Uterus (tissue), 4 donors: ENCODE measurements around the gene MYOZ1. TPM values are rescaled to one million over a fixed set of nuclear protein-coding genes. Genes with fewer than 3 reads are reported as not detected.
A peak's percentile ranks its signal among the peaks of the same experiment; 100 is the strongest.
"Not testable (repeated sequence)": the region's sequence is repeated elsewhere in the genome, so short reads cannot be mapped to it uniquely, and the experiment has no call there.

Source experiments
- DNase-seq, 2 donors: peaks; one replicate each; pipeline ENCODE4 v3.0.0-alpha.2; 2019 to 2020
- H3K27ac ChIP-seq, 2 donors: fragments of 200-600 bp; sonication (generic); 1 replicate in 1 of 2; 2 replicates in 1 of 2; pipeline ENCODE4 v1.5.1; 2016 to 2018
- H3K27me3 ChIP-seq, 2 donors: fragments of 200-600 bp; sonication (generic); one replicate each; pipeline ENCODE4 v1.5.1; 2018 to 2019; ENCODE audit warnings: control low read depth in 1 of 2
- H3K36me3 ChIP-seq, 2 donors: fragments of 200-600 bp; sonication (generic); one replicate each; pipeline ENCODE4 v1.5.1; 2019; ENCODE audit warnings: control low read depth in 1 of 2
- H3K4me1 ChIP-seq, 2 donors: fragments of 200-600 bp; sonication (generic); one replicate each; pipeline ENCODE4 v1.5.1; 2018 to 2019; ENCODE audit warnings: control low read depth in 1 of 2
- H3K4me3 ChIP-seq, 2 donors: fragments of 200-600 bp; sonication (generic); 1 replicate in 1 of 2; 2 replicates in 1 of 2; pipeline ENCODE4 v1.5.1; 2018 to 2019; ENCODE audit warnings: mild to moderate bottlenecking in 1 of 2
- H3K9me3 ChIP-seq, 2 donors: fragments of 200-600 bp; sonication (generic); one replicate each; pipeline ENCODE4 v1.5.1; 2019; ENCODE audit warnings: control low read depth in 1 of 2
- POLR2A ChIP-seq, 2 donors: fragments of 450-650 bp; IDR thresholded peaks; one replicate each; pipeline ENCODE4 v1.6.1; 2016; ENCODE audit warnings: antibody characterized with exemption in 2 of 2, mild to moderate bottlenecking in 1 of 2, moderate library complexity in 1 of 2
- intact Hi-C: fragments of 100-400 bp; cut with DNase I; formaldehyde crosslinking; loops from one replicate; pipeline ENCODE4 v1.15.1; 2023; ENCODE audit warnings: low total_unique reads
- total RNA-seq, 4 donors: library from RNA; depleted of rRNA in 3 of 4; stranded (reverse); fragments of >200 nt in 3 of 4; gene quantifications; one replicate each; pipeline versions ENCODE4 v1.1.0 to v1.2.4, GENCODE V29; 2014 to 2023
- TF ChIP-seq, protein P1 (sequence below), 4 experiments: fragments of 200-600 bp in 2 of 4; fragments of 450-650 bp in 2 of 4; sonication (generic) in 2 of 4; IDR thresholded peaks; one replicate each; pipeline ENCODE4 v1.5.1; 2016 to 2019; ENCODE audit warnings: antibody characterized with exemption in 4 of 4, mild to moderate bottlenecking in 2 of 4, moderate library complexity in 1 of 4
- donor health status: DM: yes; HTN: yes; CAD: no.

MYOZ1 gene
- total RNA-seq, 4 donors from 2014 or later, result 1.6 to 1.7 TPM; not detected in 2

DNA sequence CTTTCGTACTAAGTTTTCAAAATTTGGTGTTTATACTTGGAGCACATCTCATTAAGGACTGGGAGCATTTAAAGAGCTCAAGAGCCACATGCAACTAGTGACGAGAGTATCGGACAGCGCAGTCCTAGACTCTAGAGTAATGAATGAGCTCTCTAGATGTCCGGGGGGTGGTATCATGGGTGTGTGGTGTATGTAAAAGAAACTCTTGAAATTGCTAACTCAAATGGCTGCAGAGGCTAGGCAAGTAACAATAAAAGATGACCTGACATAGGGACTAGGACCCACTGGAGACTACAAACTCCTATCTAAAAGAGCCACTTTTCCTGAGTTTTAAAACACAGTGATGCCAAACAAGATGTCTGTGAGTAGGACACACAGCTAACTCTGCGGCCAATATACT lies 14.0 kb downstream of the MYOZ1 start:
- Histone ChIP-seq H3K27me3 (no peaks in the 10 kb centered on the region), H3K4me3 (no peak overlapping the region), H3K36me3 (no peaks in the 10 kb centered on the region), H3K27ac (no peak overlapping the region), H3K4me1 (no peaks in the 10 kb centered on the region), H3K9me3 (no peaks in the 10 kb centered on the region)
- no peak for DNase-seq
- intact Hi-C loops, result no loop called here
- TF ChIP-seq, protein P1, sequence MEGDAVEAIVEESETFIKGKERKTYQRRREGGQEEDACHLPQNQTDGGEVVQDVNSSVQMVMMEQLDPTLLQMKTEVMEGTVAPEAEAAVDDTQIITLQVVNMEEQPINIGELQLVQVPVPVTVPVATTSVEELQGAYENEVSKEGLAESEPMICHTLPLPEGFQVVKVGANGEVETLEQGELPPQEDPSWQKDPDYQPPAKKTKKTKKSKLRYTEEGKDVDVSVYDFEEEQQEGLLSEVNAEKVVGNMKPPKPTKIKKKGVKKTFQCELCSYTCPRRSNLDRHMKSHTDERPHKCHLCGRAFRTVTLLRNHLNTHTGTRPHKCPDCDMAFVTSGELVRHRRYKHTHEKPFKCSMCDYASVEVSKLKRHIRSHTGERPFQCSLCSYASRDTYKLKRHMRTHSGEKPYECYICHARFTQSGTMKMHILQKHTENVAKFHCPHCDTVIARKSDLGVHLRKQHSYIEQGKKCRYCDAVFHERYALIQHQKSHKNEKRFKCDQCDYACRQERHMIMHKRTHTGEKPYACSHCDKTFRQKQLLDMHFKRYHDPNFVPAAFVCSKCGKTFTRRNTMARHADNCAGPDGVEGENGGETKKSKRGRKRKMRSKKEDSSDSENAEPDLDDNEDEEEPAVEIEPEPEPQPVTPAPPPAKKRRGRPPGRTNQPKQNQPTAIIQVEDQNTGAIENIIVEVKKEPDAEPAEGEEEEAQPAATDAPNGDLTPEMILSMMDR (IDR thresholded peaks at IDR 0.05), result no peak
- no peak for TF ChIP-seq POLR2A (IDR thresholded peaks at IDR 0.05)

DNA sequence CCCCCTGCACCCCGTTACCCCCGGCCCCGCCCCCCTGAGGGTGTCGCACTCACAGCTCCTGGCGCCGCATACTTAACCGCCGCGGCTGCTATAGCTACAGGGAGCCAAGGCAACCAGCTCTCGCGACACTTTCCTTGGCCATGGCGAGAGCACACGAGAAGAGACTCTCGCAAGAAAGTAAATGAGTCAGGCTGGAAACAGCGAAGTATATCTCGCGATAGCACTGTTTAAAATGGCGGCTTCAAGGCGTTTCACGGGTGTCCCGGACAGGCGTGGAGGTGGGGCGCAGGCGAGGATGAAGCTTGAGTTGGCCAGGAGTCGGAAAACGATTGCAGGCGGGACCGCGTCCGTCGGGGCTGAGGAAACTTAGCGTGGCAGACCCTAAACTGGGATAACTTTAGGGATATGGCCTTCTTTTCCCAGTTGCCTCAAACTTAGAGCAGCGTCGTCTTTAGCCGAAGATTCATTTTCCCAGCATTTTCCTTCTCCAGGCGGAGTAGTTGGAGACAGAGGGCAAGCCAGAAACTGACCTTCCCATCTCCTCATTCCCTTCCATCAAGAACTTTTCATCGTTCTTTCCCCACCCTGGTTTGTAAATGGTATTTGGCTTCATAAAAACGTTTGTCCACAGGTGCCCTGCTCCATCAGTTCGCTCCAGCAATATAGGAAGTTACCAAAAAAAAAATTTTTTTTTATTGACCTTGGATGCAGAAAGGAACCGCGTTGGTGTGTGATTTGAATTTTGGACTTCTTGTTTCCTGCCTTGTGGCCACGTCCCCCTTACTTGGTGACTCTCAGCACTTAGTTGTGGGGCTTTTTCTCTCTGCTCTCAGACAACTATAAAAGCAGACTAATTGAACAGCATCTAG lies 15.2 kb downstream of the MYOZ1 start:
- H3K27me3 ChIP-seq, result no peaks in the 10 kb centered on the region
- no peaks in the 10 kb centered on the region for H3K36me3 ChIP-seq
- intact Hi-C loops, result no loop called here
- TF ChIP-seq, protein P1 (IDR thresholded peaks at IDR 0.05), result peak in 1 of 4 experiments; percentile 16
- peak; percentile 52 to 69 for TF ChIP-seq POLR2A (IDR thresholded peaks at IDR 0.05)
- H3K4me3 ChIP-seq, result peak overlapping the region; percentile 67 to 92
- peak; percentile 91 to 96 for DNase-seq
- H3K27ac ChIP-seq, result peak overlapping the region; percentile 72 to 81
- H3K9me3 ChIP-seq, result no peaks in the 10 kb centered on the region
- no peaks in the 10 kb centered on the region for H3K4me1 ChIP-seq

- Histone ChIP-seq H3K27me3 (no peaks in the 10 kb centered on the region), H3K4me3 (peak overlapping the region; percentile 67 to 92), H3K4me1 (no peaks in the 10 kb centered on the region), H3K36me3 (no peaks in the 10 kb centered on the region), H3K9me3 (no peaks in the 10 kb centered on the region), H3K27ac (peak overlapping the region; percentile 72 to 81)
- no peak for DNase-seq
- intact Hi-C loops, result no loop called here
- TF ChIP-seq, protein P1 (IDR thresholded peaks at IDR 0.05), result no peak
- no peak for TF ChIP-seq POLR2A (IDR thresholded peaks at IDR 0.05)
These were observed 16.0 kb downstream of the MYOZ1 start for GRCh38 chr10:73625004-73625883.

DNA sequence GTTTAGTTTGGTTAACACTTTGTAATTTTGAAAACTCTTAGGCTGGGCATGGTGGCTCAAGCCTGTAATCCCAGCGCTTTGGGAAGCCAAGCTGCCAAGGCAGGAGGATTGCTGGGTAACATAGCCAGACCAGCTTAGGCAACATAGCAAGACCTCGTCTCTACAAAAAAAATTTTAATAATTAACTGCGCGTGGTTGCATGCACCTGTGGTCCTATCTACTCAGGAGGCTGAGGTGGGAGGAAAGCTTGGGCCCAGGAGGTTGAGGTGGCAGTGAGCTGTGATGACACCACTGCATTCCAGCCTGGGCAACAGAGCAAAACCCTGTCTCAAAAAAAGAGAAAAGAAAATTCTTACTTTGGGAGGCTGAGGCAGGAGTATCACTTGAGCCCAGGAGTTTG lies 18.2 kb downstream of the MYOZ1 start:
- Histone ChIP-seq H3K27me3 (no peaks in the 10 kb centered on the region), H3K4me3 (no peak overlapping the region), H3K27ac (no peak overlapping the region), H3K9me3 (no peaks in the 10 kb centered on the region), H3K4me1 (no peaks in the 10 kb centered on the region), H3K36me3 (no peaks in the 10 kb centered on the region)
- no peak for DNase-seq
- TF ChIP-seq, protein P1 (IDR thresholded peaks at IDR 0.05), result no peak
- no peak for TF ChIP-seq POLR2A (IDR thresholded peaks at IDR 0.05)
- intact Hi-C loops, result no loop called here

- H3K4me3 ChIP-seq, DNase-seq, H3K27me3 ChIP-seq, H3K27ac ChIP-seq, H3K9me3 ChIP-seq, H3K4me1 ChIP-seq, intact Hi-C loops, H3K36me3 ChIP-seq: not testable (repeated sequence)
These were observed 20.3 kb downstream of the MYOZ1 start for GRCh38 chr10:73620974-73621373.

DNA sequence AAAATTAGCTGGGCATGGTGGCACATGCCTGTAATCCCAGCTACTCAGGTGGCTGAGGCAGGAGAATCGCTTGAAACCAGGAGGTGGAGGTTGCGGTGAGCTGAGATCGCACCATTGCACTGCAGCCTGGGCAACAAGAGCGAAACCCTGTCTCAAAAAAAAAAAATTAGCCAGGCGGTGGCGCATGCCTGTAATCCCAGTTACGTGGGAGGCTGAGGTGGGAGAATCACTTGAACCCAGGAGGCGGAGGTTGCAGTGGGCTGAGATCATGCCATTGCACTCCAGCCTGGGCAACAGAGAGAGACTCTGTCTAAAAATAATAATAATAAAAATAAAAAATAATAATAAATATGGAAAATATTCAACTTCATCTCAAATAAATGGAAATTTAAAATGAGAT lies 24.1 kb downstream of the MYOZ1 start:
- H3K4me3 ChIP-seq, H3K27me3 ChIP-seq, intact Hi-C loops, H3K9me3 ChIP-seq, H3K27ac ChIP-seq, H3K4me1 ChIP-seq, H3K36me3 ChIP-seq, DNase-seq: not testable (repeated sequence)
